Keratinocyte (primary cell): ENCODE results near the gene COPZ2.

ENCODE experiments used
- EZH2 ChIP-seq: IDR thresholded peaks from one replicate; pipeline ENCODE4 v1.6.1; 2012; ENCODE audit warnings: inconsistent platforms, mild to moderate bottlenecking, low read length, moderate library complexity
- TF ChIP-seq, protein P1 (sequence below), 3 experiments: IDR thresholded peaks in 1 of 3; conservative IDR thresholded peaks in 1 of 3; optimal IDR thresholded peaks in 1 of 3; 2 replicates in 2 of 3; 3 replicates in 1 of 3; pipeline versions ENCODE3 to v1.5.1; 2011; ENCODE audit warnings: low read length in 3 of 3, mild to moderate bottlenecking in 3 of 3, moderate library complexity in 2 of 3, control low read depth in 1 of 3, inconsistent platforms in 1 of 3; ENCODE audit not compliant: insufficient read depth in 2 of 3; ENCODE audit errors: extremely low read depth in 1 of 3

DNA sequence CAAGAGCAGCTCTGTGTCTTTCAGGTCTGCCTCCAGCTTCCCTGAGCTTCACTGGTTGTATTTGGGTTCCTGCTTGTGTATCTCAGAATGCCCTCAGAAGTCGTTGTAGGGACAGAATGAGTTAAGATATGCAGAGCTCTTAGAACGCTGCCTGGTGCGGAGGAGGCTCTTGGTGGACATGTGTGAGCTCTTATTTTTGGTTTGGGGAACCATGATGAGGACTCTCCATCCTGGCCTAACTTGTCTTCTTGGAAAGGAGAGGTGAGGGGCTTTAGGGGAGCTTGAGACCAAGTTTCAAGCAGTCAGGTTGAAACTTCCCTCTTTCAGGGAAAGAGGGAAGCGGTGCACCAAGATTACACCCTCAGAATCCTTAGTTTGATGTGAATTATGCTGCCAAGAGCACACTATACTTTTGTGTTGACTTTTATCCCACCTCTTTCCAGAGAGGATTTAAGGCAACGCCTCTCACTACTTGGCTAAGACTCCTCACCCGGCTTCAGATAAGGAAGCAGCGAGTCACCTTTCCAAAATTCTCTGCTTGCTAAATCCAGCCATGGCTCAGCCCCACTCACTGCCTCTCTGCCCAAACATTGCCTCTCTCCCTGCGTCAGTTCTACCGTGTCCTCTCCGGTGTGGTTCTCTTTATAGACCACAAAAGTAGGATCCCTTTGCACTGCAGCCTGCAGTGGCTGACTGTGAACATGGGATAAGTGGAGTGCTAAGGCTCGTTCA, 53.9 kb downstream of the COPZ2 start:
- TF ChIP-seq, protein P1, sequence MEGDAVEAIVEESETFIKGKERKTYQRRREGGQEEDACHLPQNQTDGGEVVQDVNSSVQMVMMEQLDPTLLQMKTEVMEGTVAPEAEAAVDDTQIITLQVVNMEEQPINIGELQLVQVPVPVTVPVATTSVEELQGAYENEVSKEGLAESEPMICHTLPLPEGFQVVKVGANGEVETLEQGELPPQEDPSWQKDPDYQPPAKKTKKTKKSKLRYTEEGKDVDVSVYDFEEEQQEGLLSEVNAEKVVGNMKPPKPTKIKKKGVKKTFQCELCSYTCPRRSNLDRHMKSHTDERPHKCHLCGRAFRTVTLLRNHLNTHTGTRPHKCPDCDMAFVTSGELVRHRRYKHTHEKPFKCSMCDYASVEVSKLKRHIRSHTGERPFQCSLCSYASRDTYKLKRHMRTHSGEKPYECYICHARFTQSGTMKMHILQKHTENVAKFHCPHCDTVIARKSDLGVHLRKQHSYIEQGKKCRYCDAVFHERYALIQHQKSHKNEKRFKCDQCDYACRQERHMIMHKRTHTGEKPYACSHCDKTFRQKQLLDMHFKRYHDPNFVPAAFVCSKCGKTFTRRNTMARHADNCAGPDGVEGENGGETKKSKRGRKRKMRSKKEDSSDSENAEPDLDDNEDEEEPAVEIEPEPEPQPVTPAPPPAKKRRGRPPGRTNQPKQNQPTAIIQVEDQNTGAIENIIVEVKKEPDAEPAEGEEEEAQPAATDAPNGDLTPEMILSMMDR (optimal IDR thresholded peaks at IDR 0.05 in 1 of 3, IDR thresholded peaks at IDR 0.05 in 1 of 3, conservative IDR thresholded peaks at IDR 0.05 in 1 of 3; ENCODE audit: extremely low read depth in 1 of 3, insufficient read depth in 2 of 3, low read length in 3 of 3), result no peak
- no peak for TF ChIP-seq EZH2
